HFF-Myc (cell line): ENCODE data around the gene GPR162.

Experiments
- DNase-seq: peaks from one replicate; pipeline ENCODE4 v3.0.0-alpha.2; 2011; ENCODE audit warnings: low read depth; ENCODE audit errors: extremely low read depth
- H3K4me3 ChIP-seq: replicated peaks from 2 replicates; pipeline ENCODE4 v1.5.1; 2011; ENCODE audit warnings: low read depth, mild to moderate bottlenecking, control low read depth, low read length
- TF ChIP-seq, protein P1 (sequence below): IDR thresholded peaks from 2 replicates; pipeline ENCODE4 v1.5.1; 2012; ENCODE audit warnings: mild to moderate bottlenecking, low read depth, low read length, control low read depth; ENCODE audit errors: missing control alignments

GPR162 gene

DNA sequence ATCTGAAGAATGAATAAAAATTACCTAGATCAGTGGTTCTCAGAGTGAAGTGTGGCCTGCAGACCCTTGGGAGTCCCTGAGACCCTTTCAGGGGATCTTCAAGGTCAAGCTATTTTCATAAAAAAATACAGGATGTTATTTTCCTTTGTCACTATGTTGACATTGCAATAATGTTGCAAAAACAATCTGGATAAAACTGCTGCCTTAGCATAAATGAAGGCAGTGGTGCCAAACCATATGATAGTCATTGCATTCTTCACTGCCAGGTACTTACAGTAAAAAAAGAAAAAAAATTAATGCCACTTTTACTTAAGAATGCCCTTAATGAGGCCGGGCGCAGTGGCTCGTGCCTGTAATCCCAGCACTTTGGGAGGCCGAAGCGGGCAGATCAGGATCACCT is 34.3 kb upstream of the GPR162 start:
- no peak for DNase-seq
- TF ChIP-seq, protein P1, sequence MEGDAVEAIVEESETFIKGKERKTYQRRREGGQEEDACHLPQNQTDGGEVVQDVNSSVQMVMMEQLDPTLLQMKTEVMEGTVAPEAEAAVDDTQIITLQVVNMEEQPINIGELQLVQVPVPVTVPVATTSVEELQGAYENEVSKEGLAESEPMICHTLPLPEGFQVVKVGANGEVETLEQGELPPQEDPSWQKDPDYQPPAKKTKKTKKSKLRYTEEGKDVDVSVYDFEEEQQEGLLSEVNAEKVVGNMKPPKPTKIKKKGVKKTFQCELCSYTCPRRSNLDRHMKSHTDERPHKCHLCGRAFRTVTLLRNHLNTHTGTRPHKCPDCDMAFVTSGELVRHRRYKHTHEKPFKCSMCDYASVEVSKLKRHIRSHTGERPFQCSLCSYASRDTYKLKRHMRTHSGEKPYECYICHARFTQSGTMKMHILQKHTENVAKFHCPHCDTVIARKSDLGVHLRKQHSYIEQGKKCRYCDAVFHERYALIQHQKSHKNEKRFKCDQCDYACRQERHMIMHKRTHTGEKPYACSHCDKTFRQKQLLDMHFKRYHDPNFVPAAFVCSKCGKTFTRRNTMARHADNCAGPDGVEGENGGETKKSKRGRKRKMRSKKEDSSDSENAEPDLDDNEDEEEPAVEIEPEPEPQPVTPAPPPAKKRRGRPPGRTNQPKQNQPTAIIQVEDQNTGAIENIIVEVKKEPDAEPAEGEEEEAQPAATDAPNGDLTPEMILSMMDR: no peak
- no peak overlapping the region for H3K4me3 ChIP-seq

DNA sequence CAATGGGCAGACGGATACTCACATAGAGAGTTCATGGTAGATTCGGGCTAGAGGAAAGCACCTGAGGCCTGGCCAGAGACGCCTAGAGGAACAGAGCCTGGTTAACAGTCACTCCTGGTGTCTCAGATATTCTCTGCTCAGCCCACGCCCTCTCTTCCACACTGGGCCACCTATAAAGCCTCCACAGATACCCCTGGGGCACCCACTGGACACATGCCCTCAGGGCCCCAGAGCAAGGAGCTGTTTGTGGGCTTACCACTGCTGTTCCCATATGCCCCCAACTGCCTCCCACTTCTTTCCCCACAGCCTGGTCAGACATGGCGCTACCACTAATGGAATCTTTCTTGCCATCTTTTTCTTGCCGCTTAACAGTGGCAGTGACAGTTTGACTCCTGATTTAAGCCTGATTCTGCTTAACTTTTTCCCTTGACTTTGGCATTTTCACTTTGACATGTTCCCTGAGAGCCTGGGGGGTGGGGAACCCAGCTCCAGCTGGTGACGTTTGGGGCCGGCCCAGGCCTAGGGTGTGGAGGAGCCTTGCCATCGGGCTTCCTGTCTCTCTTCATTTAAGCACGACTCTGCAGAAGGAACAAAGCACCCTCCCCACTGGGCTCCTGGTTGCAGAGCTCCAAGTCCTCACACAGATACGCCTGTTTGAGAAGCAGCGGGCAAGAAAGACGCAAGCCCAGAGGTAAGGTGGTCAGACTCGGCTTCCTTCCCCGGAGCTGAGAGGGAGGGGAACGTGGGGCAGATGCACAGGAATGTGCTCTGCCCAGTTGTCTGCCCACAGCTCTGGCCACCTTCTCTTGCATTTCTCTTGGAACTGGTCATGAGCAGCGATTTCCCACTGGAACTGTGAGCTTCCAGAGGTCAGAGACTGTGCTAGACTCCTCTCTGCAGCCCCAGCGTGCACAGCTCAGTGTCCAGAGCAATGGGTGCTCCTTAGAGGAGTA is 32.4 kb upstream of the GPR162 start, which contains the start of gene CD4:
CD4 (plus strand) TSS at position 557 of the 953 bp plus-strand sequence. CDS start 10,611 bp downstream, outside the sequence.
- TF ChIP-seq, protein P1: no peak
- H3K4me3 ChIP-seq: no peak within 1 kb of the TSS
- no peak for DNase-seq

DNA sequence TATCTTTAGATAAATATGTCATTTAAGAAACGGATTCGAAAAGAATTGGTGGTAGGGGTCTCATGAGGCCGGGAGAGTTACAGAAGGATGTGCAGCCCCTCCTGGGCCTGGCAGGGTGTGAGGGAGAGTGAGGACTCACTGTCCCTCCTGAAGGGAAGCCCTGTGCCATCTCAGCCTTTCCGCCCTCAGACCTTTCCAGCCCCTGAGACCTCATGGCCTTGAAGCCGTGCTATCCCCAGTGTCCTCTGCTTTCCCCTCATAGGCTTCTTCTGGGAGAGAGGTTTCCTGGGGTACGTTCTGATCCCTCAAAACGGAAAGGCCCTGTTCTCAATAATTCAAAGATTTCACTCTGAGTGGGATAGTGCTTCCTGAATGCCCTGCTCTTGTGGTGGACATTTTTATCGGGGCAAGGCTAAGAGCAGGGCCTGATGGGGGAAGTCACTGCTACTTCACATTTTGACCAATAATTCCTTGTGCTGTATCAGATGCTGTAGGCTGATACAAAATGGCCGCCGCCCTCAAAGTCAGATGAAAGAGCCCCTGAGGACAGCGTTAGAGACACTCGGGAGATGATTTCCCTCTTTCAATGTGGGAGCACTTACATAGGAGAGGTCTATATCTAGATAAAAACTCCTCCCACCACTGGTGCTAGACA is 31.0 kb upstream of the GPR162 start:
- TF ChIP-seq, protein P1: no peak
- no peak for DNase-seq
- H3K4me3 ChIP-seq: no peak overlapping the region

DNA sequence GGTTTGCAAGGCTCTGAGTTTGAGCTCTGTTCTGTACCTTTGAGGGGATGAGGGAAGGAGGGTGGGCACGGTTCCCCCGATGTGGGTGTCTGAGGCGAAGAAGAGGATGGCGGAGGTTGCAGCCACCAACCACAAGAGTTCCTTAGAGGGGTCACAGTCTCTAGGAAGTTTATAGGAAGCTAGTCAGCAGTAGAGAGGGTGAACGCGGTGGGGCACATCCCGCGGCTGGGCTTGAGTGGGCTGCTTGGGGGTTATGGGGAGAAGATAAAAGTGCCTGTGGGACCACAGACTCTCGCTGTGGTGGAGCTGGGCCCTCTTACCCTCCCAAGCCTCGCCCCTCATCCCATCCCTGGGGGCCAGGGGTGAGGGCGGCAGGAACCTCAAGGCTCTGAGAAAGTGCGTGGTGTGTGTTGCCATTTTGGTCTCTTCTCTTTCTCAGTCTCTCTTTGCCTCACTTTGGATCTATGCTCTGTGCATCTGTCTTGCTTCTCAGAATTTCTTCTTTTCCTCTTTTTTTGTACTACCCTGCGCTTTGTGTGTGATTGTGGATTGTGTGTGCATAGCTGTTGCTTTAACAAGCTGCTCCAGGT is 29.6 kb upstream of the GPR162 start:
- no peak for DNase-seq
- no peak overlapping the region for H3K4me3 ChIP-seq
- TF ChIP-seq, protein P1: no peak

DNA sequence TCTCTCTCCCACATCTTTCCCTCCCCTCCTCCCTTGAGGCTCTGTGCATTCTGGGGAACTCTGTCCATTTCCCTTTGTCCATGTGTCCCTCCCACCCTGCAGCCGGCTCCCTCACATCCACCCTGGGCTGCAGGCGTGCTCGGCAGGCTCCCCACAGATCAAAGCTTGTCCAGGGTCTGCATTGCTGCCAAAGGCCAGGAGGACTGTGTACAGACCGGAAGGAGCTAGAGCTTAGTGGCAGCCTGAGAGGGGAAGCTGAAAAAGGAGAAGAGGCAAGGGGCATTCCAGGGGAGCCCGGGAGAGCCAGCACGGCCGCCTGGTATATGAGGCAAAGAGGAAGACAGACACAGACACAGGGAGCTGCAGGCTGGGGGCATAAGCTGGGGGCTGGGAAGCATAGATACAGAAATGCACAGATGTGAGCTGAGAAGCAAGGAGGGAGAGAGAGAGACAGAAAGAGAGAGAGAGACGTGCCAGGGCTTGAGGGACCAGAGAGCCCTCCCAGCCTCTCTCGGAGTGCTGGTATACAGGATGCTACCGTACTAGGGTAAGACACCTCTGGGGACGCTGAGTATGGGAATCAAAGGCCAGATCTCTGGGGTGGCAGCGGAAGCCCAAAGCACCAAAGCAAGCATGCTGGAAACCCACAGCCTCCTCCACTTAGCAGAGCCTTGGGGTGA is 29.0 kb upstream of the GPR162 start:
- no peak overlapping the region for H3K4me3 ChIP-seq
- TF ChIP-seq, protein P1: no peak
- no peak for DNase-seq

DNA sequence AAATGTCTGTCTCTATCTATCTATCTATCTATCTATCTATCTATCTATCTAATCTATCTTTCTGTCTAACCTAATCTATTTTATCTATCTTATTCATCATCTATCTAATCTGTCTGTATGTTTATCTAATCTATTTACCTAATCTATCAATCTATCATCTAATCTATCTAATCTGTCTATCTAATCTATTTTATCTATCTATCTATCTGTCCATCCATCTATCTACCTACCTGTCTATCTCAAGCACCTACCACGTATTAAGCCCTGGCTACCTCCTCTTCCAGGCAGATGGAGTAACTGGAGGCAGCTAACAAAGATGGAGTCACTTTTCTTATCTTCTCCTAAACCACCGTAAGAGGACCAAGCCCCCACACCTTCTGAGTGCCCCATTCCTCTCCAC is 26.5 kb upstream of the GPR162 start:
- no peak overlapping the region for H3K4me3 ChIP-seq
- DNase-seq: no peak
- TF ChIP-seq, protein P1: no peak
